VCaP (cell line): Measurements from ENCODE around the gene MGAT5B.

Experiments
- H3K27ac ChIP-seq: fragments of 450-650 bp; 2 replicates; pipeline ENCODE4 v1.5.1; 2017
- TF ChIP-seq, protein P1 (sequence below): fragments of 450-650 bp; conservative IDR thresholded peaks from 2 replicates; pipeline ENCODE4 v1.5.1; 2017; ENCODE audit warnings: mild to moderate bottlenecking, moderate library complexity

Gene MGAT5B

DNA sequence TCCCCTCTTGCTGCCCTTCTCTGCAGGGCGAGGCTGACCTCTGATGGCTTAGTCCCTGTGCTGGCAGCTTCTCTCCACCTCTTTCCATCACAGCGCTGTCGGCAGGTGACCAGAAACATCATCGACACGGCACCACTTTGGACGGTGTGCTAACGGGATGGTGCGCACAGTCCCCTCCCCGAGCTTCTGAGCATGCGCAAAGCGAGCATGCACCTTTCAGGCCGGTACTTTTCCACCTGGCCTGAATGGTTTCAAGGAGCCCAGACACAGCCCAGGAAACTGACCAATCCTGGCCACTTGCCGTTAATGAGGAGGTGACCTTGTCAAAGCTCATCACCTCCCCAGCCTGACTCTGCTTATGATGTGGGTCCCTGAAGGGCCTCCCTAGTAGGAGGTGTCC lies 54.8 kb downstream of the MGAT5B start:
- H3K27ac ChIP-seq: no peak overlapping the region
- TF ChIP-seq, protein P1, sequence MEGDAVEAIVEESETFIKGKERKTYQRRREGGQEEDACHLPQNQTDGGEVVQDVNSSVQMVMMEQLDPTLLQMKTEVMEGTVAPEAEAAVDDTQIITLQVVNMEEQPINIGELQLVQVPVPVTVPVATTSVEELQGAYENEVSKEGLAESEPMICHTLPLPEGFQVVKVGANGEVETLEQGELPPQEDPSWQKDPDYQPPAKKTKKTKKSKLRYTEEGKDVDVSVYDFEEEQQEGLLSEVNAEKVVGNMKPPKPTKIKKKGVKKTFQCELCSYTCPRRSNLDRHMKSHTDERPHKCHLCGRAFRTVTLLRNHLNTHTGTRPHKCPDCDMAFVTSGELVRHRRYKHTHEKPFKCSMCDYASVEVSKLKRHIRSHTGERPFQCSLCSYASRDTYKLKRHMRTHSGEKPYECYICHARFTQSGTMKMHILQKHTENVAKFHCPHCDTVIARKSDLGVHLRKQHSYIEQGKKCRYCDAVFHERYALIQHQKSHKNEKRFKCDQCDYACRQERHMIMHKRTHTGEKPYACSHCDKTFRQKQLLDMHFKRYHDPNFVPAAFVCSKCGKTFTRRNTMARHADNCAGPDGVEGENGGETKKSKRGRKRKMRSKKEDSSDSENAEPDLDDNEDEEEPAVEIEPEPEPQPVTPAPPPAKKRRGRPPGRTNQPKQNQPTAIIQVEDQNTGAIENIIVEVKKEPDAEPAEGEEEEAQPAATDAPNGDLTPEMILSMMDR: no peak

DNA sequence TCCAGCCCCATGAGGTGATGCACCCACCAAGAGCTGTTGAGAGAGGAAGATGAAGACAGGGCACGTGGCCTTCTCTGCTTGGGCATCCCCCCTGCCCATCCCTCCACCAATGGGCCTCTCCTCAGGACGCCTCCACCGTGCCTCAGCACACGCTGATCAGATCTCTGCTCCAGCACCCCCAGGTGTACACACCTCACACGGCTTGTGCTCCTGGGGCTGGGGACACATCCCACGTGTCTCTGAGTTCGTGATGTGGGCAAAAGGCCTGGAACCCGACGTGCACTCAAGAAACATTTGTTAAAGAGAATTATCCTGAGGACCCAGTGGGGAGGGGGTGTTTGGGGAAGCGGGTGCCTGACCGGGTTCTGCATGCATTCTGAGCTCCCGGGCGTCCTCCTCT lies 55.3 kb downstream of the MGAT5B start:
- TF ChIP-seq, protein P1: no peak
- no peak overlapping the region for H3K27ac ChIP-seq

DNA sequence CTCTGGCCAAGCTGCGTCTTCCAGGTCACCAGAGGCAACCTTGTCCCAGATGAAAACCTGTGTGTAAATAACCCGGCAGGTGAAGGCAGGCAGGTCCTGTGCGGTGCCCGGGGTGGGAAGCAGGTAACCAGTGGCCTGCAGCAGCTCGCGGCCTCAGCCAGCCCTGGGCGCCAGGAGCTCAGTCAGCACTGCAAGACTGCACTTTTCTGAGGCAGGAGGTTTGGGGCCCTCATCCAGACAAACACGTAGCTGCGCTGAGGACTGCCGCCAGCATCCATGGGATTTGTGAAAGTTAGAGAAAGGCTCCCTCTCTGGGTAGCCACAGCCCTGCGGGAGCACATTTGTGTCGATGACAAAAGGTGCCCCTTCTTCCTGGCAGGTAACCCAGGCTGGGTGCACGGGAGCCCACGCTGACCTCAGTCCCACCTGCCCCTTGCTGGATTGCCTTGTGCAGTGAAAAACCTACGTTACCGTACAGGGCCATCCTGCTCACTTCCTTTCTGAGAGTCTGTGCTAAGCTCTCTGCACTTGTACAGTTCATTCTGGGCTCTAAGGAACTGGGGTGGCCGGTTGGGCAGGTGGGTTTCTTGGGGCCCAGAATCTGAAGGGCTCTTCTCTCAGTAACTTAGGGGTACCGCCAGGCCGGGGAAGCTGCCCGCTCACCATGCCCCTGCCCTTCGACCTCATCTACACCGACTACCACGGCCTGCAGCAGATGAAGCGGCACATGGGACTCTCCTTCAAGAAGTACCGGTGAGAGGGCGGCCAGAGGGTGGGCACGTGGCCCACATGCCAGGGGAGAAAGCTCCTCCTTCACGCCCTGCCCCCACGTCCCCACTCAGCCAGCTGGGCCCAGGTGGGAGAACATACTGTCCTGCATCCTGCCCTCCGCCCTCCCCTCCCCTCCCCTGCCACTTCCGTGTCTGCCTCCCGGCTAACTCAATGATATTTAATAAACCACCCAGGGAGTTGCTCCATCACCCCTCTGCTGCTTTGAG lies 56.4 kb downstream of the MGAT5B start:
- no peak overlapping the region for H3K27ac ChIP-seq
- TF ChIP-seq, protein P1: no peak

DNA sequence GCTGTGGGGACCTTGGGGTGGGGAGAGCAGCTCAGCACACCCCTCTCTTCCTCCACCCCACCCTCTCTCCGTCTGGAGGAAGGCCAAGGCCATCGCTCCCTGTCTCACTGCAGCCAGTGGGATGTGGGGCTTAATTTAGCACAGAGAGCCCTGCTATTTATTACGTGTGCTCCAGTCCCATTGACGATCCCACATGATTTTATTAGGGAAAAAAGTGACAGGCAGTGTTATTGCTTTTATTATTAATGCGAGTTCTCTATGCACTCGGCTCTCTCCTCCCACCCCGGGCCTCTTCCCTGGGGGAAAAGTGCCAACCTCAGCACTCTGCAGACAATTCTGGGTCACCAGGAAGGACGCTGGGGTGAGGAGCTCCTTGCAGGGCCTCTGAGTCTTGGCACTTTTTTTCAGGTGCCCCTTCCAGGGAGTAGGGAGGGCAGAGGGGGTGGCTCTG lies 57.3 kb downstream of the MGAT5B start:
- no peak overlapping the region for H3K27ac ChIP-seq
- TF ChIP-seq, protein P1: no peak

DNA sequence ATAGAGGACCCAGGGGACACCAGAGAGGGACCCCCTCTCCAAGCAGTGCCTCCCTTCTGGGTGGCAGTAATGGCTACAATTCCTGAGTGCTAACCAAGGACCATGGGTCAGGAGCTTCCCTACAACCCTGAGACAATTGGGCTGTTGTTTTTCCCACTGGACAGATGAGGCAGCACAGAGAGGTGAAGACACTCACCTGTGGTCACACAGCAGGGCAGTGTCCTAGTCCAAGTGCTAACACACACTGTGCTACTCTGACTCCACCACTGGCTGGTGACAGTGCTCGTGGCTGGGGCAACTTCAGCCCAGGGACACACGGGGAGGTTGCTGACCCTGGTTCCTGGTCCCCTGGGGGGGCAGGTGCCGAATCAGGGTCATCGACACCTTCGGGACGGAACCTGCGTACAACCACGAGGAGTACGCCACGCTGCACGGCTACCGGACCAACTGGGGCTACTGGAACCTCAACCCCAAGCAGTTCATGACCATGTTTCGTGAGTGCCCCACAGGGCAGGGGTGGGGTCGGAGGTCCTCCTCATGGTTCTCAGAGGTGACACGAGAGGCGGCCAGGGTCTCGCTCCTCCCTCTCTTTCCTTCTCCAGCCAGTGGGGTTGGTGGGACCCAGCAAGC lies 58.1 kb downstream of the MGAT5B start:
- no peak overlapping the region for H3K27ac ChIP-seq
- TF ChIP-seq, protein P1: no peak

DNA sequence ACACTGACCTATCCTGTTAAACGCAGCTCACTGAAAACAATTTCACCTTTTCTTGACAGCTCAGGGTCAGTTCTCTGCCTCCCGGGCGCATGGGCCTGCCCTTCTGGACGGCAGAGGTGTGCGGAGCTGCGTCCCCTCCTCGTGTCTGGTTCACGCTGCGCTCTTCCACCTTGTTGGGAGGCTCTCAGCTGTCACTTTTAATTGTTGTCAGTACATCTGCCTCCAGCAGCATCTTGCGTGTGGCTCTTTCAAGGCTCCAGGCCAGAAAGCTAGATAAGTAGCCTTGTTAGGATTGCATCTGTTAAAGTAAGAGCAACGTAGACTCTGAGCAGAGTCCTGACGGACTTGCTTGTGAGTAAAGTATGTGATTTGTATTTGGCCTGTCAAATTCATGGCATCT lies 59.4 kb downstream of the MGAT5B start:
- H3K27ac ChIP-seq: no peak overlapping the region
- TF ChIP-seq, protein P1: no peak

DNA sequence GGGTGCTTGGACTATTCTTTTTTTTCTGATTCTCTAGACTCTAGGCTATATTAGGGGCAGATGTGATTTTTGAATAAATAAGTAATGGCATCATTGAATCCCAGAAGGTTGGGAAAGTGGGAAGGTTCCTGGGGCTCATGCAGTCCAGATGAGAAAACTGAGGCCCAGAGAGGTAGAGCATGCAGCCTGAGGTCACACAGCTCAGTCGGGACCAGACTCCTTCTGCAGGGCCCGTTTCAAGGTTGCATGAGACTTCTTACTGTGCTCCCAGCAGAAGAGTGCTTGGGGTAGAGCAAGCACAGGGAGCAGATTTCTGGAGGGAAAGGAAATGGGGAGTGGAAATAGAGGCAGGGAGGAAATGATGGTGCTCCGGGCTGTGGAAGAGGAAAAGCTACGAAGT lies 59.8 kb downstream of the MGAT5B start:
- H3K27ac ChIP-seq: no peak overlapping the region
- TF ChIP-seq, protein P1: no peak
